Right atrium auricular region (tissue), 2 donors: ENCODE measurements around the gene USP48. TPM values are rescaled to one million over a fixed set of nuclear protein-coding genes. Genes with fewer than 3 reads are reported as not detected.
"Not testable (repeated sequence)": the region's sequence is repeated elsewhere in the genome, so short reads cannot be mapped to it uniquely, and the experiment has no call there.

Source experiments
- DNase-seq: peaks from one replicate; pipeline ENCODE4 v3.0.0-alpha.2; 2019; ENCODE audit warnings: low spot score
- H3K27ac ChIP-seq, 2 donors: fragments of 200-600 bp; sonication (generic); 1 replicate in 1 of 2; 2 replicates in 1 of 2; pipeline ENCODE4 v1.5.1; 2016 to 2019
- H3K27me3 ChIP-seq, 2 donors: fragments of 200-600 bp; sonication (generic); one replicate each; pipeline versions ENCODE4 v1.5.1 to v1.6.0; 2017 to 2019
- H3K36me3 ChIP-seq: fragments of 200-600 bp; sonication (generic); one replicate; pipeline ENCODE4 v1.5.1; 2016
- H3K4me1 ChIP-seq, 2 donors: fragments of 200-600 bp; sonication (generic); one replicate each; pipeline versions ENCODE4 v1.5.1 to v1.6.0; 2017 to 2019
- H3K4me3 ChIP-seq, 2 donors: fragments of 200-600 bp; sonication (generic); 1 replicate in 1 of 2; 2 replicates in 1 of 2; pipeline ENCODE4 v1.5.1; 2017 to 2019; ENCODE audit warnings: mild to moderate bottlenecking in 1 of 2, moderate library complexity in 1 of 2
- H3K9me3 ChIP-seq, 2 donors: fragments of 200-600 bp; sonication (generic); one replicate each; pipeline ENCODE4 v1.5.1; 2019
- total RNA-seq, 2 donors: library from RNA; depleted of rRNA; stranded (reverse); fragments of >200 nt; gene quantifications; one replicate each; pipeline ENCODE4 v1.1.0, GENCODE V29; 2016
- TF ChIP-seq, protein P1 (sequence below), 2 donors: fragments of 200-600 bp; sonication (generic); IDR thresholded peaks; one replicate each; pipeline ENCODE4 v1.5.1; 2019; ENCODE audit warnings: antibody characterized with exemption in 2 of 2

USP48 gene
- total RNA-seq, 2 donors from 2014 or later, result 24.1 to 31.0 TPM

DNA sequence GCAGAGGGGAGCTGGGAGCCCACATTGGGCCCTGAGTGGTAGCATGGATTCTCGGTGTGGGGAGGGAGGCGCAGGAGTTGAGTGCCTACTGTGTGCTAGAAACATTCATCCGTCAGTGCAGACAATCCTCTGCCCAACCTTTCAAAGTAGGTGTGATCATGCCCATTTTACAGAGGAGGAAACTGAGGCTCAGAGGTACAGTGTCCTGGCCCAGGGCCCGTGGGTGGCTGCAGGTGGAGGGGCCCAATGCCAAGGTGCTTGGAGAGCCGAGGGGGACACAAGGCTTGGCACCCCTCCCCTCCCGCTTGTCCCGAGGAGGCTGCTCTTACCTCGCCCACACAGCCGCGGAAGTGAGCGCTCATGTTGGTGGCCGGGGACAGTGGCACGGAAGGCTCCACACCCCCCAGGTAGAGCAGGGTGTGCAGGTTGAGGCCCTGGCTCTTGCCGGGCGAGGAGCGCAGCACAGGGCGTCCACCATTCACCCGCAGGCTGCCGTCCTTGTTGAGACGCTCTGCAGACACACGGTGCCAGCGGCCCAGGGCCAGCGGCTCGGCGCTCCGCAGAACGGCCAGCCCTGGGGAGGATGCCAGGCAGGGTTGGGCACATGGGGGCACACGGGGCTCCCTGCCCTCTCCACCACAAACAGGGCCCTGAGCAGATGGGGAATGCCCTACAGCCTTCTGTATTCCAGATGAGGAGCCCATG is 45.7 kb upstream of the USP48 start:
- DNase-seq, result no peak
- Histone ChIP-seq H3K9me3 (no peaks in the 10 kb centered on the region), H3K4me1 (no peaks in the 10 kb centered on the region), H3K4me3 (no peak overlapping the region), H3K27ac (no peak overlapping the region), H3K27me3 (no peaks in the 10 kb centered on the region), H3K36me3 (peaks cover 100% of the 10 kb centered on the region)
- TF ChIP-seq, protein P1, sequence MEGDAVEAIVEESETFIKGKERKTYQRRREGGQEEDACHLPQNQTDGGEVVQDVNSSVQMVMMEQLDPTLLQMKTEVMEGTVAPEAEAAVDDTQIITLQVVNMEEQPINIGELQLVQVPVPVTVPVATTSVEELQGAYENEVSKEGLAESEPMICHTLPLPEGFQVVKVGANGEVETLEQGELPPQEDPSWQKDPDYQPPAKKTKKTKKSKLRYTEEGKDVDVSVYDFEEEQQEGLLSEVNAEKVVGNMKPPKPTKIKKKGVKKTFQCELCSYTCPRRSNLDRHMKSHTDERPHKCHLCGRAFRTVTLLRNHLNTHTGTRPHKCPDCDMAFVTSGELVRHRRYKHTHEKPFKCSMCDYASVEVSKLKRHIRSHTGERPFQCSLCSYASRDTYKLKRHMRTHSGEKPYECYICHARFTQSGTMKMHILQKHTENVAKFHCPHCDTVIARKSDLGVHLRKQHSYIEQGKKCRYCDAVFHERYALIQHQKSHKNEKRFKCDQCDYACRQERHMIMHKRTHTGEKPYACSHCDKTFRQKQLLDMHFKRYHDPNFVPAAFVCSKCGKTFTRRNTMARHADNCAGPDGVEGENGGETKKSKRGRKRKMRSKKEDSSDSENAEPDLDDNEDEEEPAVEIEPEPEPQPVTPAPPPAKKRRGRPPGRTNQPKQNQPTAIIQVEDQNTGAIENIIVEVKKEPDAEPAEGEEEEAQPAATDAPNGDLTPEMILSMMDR (IDR thresholded peaks at IDR 0.05), result no peak

DNA sequence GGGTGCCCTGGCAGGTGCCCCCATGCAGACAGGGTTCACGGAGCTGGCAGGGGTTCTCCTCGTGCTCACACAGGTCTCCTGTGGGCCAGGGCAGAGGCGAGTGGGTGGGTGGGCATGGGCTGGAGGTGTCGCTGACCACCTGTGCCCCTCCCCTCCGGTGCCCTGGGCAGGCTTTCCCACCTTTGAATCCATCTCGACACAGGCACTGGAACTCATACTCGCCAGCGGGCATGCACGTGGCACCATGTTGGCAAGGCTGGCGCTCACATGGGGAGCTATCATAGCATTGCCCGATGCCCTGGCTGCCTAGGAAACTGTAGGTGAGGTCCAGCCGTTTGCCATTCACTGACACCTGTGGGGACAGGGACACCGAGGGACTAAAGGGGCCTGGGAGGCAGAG is 45.1 kb upstream of the USP48 start:
- TF ChIP-seq, protein P1 (IDR thresholded peaks at IDR 0.05), result no peak
- Histone ChIP-seq H3K9me3 (no peaks in the 10 kb centered on the region), H3K27me3 (no peaks in the 10 kb centered on the region), H3K4me1 (no peaks in the 10 kb centered on the region), H3K4me3 (no peak overlapping the region), H3K27ac (no peak overlapping the region), H3K36me3 (peaks cover 100% of the 10 kb centered on the region)
- no peak for DNase-seq

DNA sequence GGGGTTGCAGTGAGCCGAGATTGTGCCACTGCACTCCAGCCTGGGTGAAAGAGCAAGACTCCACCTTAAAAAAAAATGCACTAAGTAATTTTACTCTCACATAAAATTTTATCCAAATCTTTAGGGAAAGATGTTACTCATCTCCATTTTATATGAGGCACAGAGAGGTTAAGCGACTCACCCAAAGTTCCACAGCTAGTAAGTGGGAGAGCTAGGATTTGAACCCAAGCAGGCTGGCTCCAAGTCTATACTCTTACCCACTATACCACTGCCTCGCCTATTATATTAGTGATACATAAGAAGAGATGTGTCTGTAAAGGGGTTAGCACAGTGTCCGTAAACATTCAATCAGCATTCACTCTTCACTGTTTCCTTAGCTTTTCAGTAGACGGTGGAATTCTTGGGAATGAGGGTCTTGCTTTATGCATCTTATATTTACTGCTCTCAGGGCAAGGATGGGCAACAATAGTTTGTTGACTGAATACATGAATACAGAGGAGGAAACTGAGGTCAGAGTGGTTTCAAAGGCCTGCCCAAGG is 44.3 kb upstream of the USP48 start:
- Histone ChIP-seq H3K4me3 (no peak overlapping the region), H3K9me3 (no peaks in the 10 kb centered on the region), H3K27ac (no peak overlapping the region), H3K27me3 (no peaks in the 10 kb centered on the region), H3K4me1 (no peaks in the 10 kb centered on the region), H3K36me3 (peaks cover 100% of the 10 kb centered on the region)
- no peak for DNase-seq
- TF ChIP-seq, protein P1 (IDR thresholded peaks at IDR 0.05), result no peak

DNA sequence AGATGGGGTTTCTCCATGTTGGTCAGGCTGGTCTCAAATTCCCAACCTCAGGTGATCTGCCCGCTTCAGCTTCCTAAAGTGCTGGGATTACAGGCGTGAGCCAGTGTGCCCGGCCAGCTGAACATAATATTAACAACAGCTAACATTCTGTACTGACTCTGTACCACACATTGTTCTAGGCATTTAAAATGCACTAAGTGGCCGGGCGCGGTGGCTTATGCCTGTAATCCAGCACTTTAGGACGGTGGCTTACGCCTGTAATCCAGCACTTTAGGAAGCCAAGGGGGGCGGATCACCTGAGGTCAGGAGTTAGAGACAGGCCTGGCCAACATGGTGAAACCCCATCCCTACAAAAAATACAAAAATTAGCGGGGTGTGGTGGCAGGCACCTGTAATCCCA is 43.7 kb upstream of the USP48 start:
- H3K36me3 ChIP-seq, result peaks cover 100% of the 10 kb centered on the region
- H3K27me3 ChIP-seq, H3K27ac ChIP-seq, H3K4me3 ChIP-seq, H3K9me3 ChIP-seq, H3K4me1 ChIP-seq, DNase-seq: not testable (repeated sequence)

DNA sequence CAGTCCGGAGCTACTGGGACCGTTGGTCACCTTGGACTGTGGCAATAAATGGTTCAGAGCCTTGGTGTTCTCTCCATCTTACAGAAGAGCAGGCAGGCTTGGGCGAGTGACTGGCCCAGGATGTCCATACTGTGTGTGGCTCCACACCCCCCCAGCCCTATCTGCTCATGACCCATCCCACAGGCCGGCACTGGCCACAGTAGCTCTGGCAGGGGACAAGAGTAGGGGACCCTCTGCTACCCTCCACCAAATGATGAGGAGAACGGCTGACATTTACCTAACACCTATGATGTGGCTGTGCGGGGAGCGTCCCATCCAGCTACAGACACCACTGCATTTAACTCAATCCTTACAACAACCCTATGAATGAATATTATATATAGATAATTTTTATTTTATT is 42.4 kb upstream of the USP48 start:
- no peak for DNase-seq
- TF ChIP-seq, protein P1 (IDR thresholded peaks at IDR 0.05), result no peak
- Histone ChIP-seq H3K27ac (no peak overlapping the region), H3K4me1 (no peaks in the 10 kb centered on the region), H3K27me3 (no peaks in the 10 kb centered on the region), H3K4me3 (no peak overlapping the region), H3K36me3 (peaks cover 99% of the 10 kb centered on the region), H3K9me3 (no peaks in the 10 kb centered on the region)

DNA sequence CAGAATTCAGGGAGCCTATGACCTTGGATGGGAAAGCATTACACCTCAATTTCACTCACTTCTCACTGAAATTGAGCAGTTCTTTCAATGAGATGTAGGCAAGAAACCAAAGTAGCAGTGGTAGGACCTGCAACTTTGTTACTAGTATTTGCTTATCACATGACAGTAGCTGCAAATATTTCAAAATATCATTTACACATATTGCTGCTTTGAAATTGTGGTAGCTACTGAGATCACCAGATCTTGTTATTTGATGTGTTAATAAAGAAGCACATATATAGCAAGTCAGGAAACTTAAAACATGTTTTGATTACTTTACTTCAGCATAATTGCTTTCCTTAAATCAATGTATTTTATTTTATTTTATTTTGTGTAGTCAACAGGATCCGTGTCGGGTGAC is 42.0 kb upstream of the USP48 start:
- H3K9me3 ChIP-seq, result no peaks in the 10 kb centered on the region
- peaks cover 95% of the 10 kb centered on the region for H3K36me3 ChIP-seq
- H3K27ac ChIP-seq, result no peak overlapping the region
- H3K27me3 ChIP-seq, result no peaks in the 10 kb centered on the region
- H3K4me1 ChIP-seq, result no peaks in the 10 kb centered on the region
- TF ChIP-seq, protein P1 (IDR thresholded peaks at IDR 0.05), result no peak
- no peak for DNase-seq
- H3K4me3 ChIP-seq, result no peak overlapping the region
